Hematopoietic multipotent progenitor cell treated with erythropoietin and hydrocortisone succinate and interleukin-3 and kit ligand, for 4 days (in vitro differentiated cells): ENCODE measurements around the gene NTN1.
A peak's percentile ranks its signal among the peaks of the same experiment; 100 is the strongest.
"Not testable (repeated sequence)": the region's sequence is repeated elsewhere in the genome, so short reads cannot be mapped to it uniquely, and the experiment has no call there.

Source experiments
- DNase-seq: peaks from one replicate; pipeline ENCODE4 v3.0.0-alpha.2; 2015

Gene NTN1

DNA sequence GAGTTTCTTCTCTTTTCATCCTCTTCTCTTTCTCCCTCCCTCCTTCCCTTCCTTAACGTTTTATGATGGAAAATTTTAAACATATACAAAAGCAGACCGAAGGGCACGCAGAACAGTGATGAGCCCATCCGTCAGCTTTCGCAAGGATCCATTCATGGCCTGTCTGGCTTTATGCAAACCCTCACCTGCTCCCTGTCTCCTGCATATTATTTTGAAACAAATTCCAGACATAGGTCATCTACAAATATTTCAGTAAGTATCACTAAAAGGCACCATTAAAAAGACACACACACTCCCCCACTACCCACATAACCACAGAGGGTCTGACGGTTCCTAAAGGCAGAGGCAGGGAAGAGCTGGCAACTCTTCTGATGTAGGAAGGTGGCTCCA, 235.0 kb downstream of the NTN1 start:
- no peak for DNase-seq

GRCh38 chr17:9256751-9257629, 235.7 kb downstream of the NTN1 start:
- peak; percentile 78 for DNase-seq

DNA sequence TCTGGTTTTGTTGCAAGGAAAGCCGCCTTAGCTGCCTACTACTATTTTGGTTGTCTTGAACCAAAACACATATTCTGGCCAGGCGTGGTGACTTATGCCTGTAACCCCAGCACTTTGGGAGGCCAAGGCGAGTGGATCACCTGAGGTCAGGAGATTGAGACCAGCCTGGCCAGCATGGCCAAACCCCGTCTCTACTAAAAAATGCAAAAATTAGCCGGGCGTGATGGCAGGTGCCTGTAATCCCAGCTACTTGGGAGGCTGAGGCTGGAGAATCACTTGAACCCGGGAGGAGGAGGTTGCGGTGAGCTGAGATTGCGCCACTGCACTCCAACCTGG, 236.3 kb downstream of the NTN1 start:
- not testable (repeated sequence) for DNase-seq

- no peak for DNase-seq
Observed at GRCh38 chr17:9258115-9259015, 237.1 kb downstream of the NTN1 start.

GRCh38 chr17:9259419-9259818, 238.1 kb downstream of the NTN1 start:
- DNase-seq: no peak

DNA sequence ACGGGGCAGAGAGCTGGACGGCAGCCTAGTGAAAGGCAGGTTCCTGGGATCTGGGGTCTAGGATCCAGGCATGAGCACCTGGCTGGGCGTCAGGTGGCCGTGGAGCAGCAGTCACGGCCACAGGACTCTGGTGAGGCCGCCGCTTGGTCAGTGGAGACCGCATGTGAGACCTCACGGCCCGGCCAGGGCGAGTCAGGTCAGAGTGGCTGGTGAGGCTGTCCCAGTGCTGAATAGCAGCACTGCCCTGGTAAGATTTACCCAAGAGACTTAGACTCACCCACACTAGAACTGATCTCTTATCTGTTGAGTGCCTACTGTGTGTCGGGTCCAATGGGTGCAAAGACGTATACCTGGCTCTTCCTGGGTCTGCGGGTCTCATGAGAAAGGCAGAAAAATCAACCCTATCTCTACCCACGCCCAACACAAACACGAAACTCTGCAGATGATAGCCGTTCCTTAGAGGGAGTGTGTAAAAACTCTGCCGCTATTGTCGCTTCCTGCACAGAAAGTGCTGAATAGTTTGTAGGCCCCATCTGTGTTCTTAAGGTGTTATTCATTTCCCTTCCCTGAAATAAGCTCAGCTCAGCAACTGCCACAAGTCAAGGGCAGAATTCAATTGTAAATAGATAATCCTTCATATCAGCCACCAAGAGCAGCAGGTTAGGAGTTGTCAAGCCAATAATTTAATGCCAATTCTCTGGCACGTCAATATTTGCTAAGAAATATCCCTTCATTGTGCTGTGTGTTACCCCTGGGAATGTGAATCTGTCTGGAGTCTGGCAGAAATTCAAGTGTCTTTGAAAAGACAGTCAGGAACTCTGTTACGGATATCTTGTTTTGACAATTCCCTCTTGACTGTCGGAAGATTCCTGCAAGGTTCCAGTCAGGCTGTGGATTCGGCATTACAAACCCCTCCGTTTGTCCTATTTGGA, 240.0 kb downstream of the NTN1 start:
- DNase-seq: peak; percentile 20

DNA sequence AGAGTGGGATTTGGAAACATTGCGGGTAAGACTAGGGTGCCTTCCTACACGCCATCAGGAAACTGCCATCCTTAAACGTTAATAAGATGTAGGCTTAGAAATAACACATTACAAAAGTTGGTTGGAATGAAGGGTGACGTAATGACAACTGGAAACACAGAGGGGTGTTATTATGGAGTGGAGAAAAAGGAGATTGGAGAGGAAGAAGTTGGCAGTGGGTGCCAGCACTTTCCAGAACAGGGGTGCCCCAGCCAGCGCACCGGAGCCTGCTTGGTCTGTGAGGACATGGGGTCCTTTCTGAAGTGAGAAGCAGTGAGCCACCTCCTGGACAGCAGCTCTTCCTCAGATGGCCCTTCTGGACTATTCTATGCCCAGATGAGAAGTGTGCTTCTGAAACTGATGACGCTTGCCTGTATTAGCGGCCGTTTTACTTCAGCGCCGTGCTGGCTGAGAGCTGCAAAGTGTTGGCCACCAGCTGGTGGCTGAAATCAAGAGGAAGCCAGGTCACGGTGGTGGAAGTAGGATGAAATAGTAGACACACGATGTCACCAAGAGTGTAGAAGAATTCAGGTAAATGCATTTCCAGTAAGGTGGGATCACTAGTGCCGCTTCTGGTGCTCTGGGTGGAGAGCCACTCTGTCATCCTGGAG, 244.8 kb downstream of the NTN1 start:
- no peak for DNase-seq

- no peak for DNase-seq
Observed at GRCh38 chr17:9266697-9267117, 245.4 kb downstream of the NTN1 start.

GRCh38 chr17:9268546-9268945, 247.2 kb downstream of the NTN1 start:
- no peak for DNase-seq

GRCh38 chr17:9269350-9270035, 248.2 kb downstream of the NTN1 start:
- DNase-seq: no peak

DNA sequence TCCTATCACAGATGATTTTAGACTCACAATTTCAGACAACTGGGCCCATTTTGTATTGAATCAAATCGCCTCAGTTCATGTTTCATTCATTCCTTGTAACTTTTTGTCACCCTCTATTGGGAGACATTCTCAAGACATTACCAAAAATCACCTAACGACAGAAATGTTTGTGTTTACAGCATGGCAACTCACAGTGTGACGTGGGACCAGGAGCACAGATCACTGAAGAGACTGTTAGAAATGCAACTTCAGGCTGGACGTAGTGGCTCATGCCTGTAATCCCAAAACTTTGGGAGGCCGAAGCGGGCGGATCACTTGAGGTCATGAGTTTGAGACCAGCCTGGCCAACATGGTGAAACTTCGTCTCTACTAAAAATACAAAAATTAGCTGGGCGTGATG, 249.6 kb downstream of the NTN1 start:
- DNase-seq: no peak

GRCh38 chr17:9271989-9272388, 250.7 kb downstream of the NTN1 start:
- DNase-seq: no peak

DNA sequence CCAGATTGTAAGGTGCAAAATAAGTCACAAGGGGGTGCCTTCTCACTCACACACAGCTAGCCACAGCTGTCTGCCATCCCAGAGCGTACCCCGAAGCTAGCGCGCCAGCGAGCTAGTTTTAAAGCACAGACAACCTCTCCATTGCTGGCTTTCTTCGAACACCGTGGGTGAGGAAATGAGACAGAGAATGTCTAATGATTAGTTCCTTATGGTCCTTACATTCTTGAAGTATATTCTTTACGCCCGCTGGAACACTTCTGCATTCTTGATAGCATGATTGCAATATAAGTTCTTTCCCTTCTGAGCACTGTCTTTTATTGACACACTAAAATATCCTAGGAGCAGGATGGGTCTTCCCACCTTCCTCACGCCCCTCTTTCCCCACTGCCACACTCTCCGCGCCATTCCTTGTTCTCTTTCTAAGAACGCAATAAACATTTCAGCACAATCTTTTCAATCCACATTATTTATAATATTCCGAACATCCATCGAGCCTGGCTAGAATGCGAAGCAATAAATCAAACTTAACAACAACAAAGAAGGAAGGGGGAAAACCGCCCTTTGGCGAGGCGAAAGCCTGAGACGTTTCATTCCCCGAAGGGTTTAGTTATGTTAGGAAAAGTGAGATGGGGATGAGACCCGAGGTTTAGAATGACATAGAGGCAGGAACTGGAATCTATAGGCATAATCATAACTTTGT, 251.3 kb downstream of the NTN1 start:
- no peak for DNase-seq

- DNase-seq: no peak
Observed at GRCh38 chr17:9273428-9274391, 252.4 kb downstream of the NTN1 start.

GRCh38 chr17:9274973-9275372, 253.7 kb downstream of the NTN1 start:
- DNase-seq: peak; percentile 17

DNA sequence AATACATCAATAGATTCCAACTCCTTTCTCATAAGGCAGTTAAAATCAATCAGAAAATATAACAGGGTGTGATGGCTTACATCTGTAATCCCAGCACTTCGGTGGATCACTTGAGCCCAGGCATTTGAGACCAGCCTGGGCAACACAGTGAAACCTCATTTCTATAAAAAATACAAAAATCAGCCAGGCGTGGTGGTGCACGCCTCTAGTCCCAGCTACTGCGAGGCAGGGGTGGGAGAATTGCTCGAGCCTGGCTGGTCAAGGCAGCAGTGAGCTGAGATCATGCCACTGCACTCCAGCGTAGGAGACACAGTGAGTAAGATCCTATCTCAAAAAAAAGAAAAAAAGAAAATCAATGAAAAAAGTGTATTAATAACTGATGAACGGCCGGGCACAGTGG, 258.6 kb downstream of the NTN1 start:
- DNase-seq: no peak

GRCh38 chr17:9283909-9284308, 262.6 kb downstream of the NTN1 start:
- no peak for DNase-seq

GRCh38 chr17:9284884-9285283, 263.6 kb downstream of the NTN1 start:
- no peak for DNase-seq

GRCh38 chr17:9285602-9286427, 264.5 kb downstream of the NTN1 start:
- DNase-seq: no peak
